Neuronal stem cell (in vitro differentiated cells): ENCODE data around the gene ITPR2.

Source experiments
- DNase-seq: peaks from one replicate; pipeline ENCODE4 v3.0.0-alpha.2; 2013; ENCODE audit warnings: low spot score
- H2AFZ ChIP-seq: one replicate; pipeline ENCODE4 v1.6.1; 2013; ENCODE audit warnings: mild to moderate bottlenecking, low read length, inconsistent platforms
- H2AK5ac ChIP-seq: 2 replicates; pipeline ENCODE4 v1.6.1; 2013; ENCODE audit warnings: low read depth, mild to moderate bottlenecking, inconsistent platforms, low read length, moderate library complexity, mixed read lengths
- H2BK120ac ChIP-seq: 2 replicates; pipeline ENCODE4 v1.6.1; 2013; ENCODE audit warnings: low read depth, mild to moderate bottlenecking, inconsistent platforms, low read length, moderate library complexity, mixed read lengths
- H2BK12ac ChIP-seq: one replicate; pipeline ENCODE4 v1.6.1; 2013; ENCODE audit warnings: low read length, inconsistent platforms
- H2BK15ac ChIP-seq: 2 replicates; pipeline ENCODE4 v1.6.1; 2013; ENCODE audit warnings: mild to moderate bottlenecking, low read length, inconsistent platforms, mixed read lengths
- H2BK5ac ChIP-seq: one replicate; pipeline ENCODE4 v1.6.1; 2013; ENCODE audit warnings: inconsistent platforms, mild to moderate bottlenecking, low read length, moderate library complexity
- H3K14ac ChIP-seq: one replicate; pipeline ENCODE4 v1.6.1; 2013; ENCODE audit warnings: low read length, inconsistent platforms
- H3K18ac ChIP-seq: 2 replicates; pipeline ENCODE4 v1.6.1; 2013; ENCODE audit warnings: low read length, inconsistent platforms
- H3K23ac ChIP-seq: 2 replicates; pipeline ENCODE4 v1.6.1; 2013; ENCODE audit warnings: low read depth, mild to moderate bottlenecking, mixed read lengths, low read length, inconsistent platforms; ENCODE audit not compliant: poor library complexity
- H3K27ac ChIP-seq: replicated peaks from 3 replicates; pipeline ENCODE4 v1.5.1; 2013; ENCODE audit warnings: low read length, inconsistent platforms
- H3K27me3 ChIP-seq, 3 experiments: 2 replicates each; pipeline ENCODE4 v1.6.1; 2013; ENCODE audit warnings: low read length in 3 of 3, mild to moderate bottlenecking in 2 of 3, inconsistent platforms in 1 of 3, low read depth in 1 of 3, mixed read lengths in 1 of 3, moderate library complexity in 1 of 3; ENCODE audit not compliant: control insufficient read depth in 3 of 3, insufficient read depth in 3 of 3
- H3K36me3 ChIP-seq, 2 donors: replicated peaks in 1 of 2; 2 replicates each; pipeline ENCODE4 v1.6.1; 2013; ENCODE audit warnings: low read length in 2 of 2; ENCODE audit not compliant: control insufficient read depth in 2 of 2, insufficient read depth in 2 of 2
- H3K4ac ChIP-seq: 2 replicates; pipeline ENCODE4 v1.6.1; 2013; ENCODE audit warnings: inconsistent platforms, mild to moderate bottlenecking, low read length, moderate library complexity
- H3K4me1 ChIP-seq, 2 donors: 1 replicate in 1 of 2; 2 replicates in 1 of 2; pipeline ENCODE4 v1.6.1; 2013; ENCODE audit warnings: low read length in 2 of 2, low read depth in 1 of 2; ENCODE audit not compliant: control insufficient read depth in 2 of 2, insufficient read depth in 1 of 2
- H3K4me2 ChIP-seq: one replicate; pipeline ENCODE4 v1.6.1; 2013; ENCODE audit warnings: mild to moderate bottlenecking, low read length, inconsistent platforms; ENCODE audit not compliant: insufficient read depth, poor library complexity, severe bottlenecking
- H3K4me3 ChIP-seq, 2 donors: 2 replicates each; pipeline ENCODE4 v1.5.1; 2013; ENCODE audit warnings: low read length in 2 of 2, mild to moderate bottlenecking in 2 of 2, inconsistent platforms in 1 of 2, moderate library complexity in 1 of 2
- H3K79me1 ChIP-seq: one replicate; pipeline ENCODE4 v1.6.1; 2013; ENCODE audit warnings: low read depth, mild to moderate bottlenecking, inconsistent platforms, low read length, moderate library complexity
- H3K9ac ChIP-seq: one replicate; pipeline ENCODE4 v1.6.1; 2013; ENCODE audit warnings: mild to moderate bottlenecking, low read depth, low read length, inconsistent platforms; ENCODE audit not compliant: poor library complexity
- H3K9me3 ChIP-seq, 2 donors: replicated peaks in 1 of 2; 2 replicates each; pipeline versions ENCODE3 to v1.6.1; 2013; ENCODE audit warnings: low read length in 2 of 2, mild to moderate bottlenecking in 2 of 2, inconsistent platforms in 1 of 2, low read depth in 1 of 2, mixed read lengths in 1 of 2, moderate library complexity in 1 of 2; ENCODE audit not compliant: control insufficient read depth in 2 of 2, insufficient read depth in 1 of 2
- H4K8ac ChIP-seq: one replicate; pipeline ENCODE4 v1.6.1; 2013; ENCODE audit warnings: low read depth, mild to moderate bottlenecking, inconsistent platforms, low read length, moderate library complexity
- H4K91ac ChIP-seq: one replicate; pipeline ENCODE4 v1.6.1; 2013; ENCODE audit warnings: low read length, low read depth, mild to moderate bottlenecking, inconsistent platforms; ENCODE audit not compliant: poor library complexity
- WGBS, 2 donors: extraction: QIAGEN DNeasy Blood & Tissue Kit; methylation state at CpG; one replicate each; pipeline ENCODE4 v1.1.7; 2013; ENCODE audit warnings: missing lambda C conversion rate in 2 of 2, mixed read lengths in 1 of 2; ENCODE audit not compliant: insufficient read length in 2 of 2, insufficient replicate concordance in 1 of 2; ENCODE audit errors: extremely low coverage in 2 of 2; 5-methylcytosine and 5-hydroxymethylcytosine counted together

ITPR2 gene

GRCh38 chr12:26573225-26573909, 259.6 kb downstream of the ITPR2 start:
- no peak overlapping the region for H3K4me2 ChIP-seq
- H3K36me3 ChIP-seq = no peaks in the 10 kb centered on the region
- no peak overlapping the region for H2AK5ac ChIP-seq
- no CpG with 5 or more reads among the region's 1 CpG for WGBS, 2 donors
- H3K14ac ChIP-seq = no peak overlapping the region
- no peak overlapping the region for H2BK120ac ChIP-seq
- H2BK5ac ChIP-seq = no peak overlapping the region
- H4K91ac ChIP-seq = no peak overlapping the region
- H3K23ac ChIP-seq = no peak overlapping the region
- H3K9me3 ChIP-seq = no peaks in the 10 kb centered on the region
- no peak overlapping the region for H2BK15ac ChIP-seq
- H2BK12ac ChIP-seq = no peak overlapping the region
- no peak overlapping the region for H3K18ac ChIP-seq
- no peaks in the 10 kb centered on the region for H3K27me3 ChIP-seq
- H2AFZ ChIP-seq = no peak overlapping the region
- H4K8ac ChIP-seq = no peak overlapping the region
- DNase-seq = no peak
- peaks cover 0 to 2% of the 10 kb centered on the region in 2 donors for H3K4me1 ChIP-seq
- H3K27ac ChIP-seq = no peak overlapping the region
- no peak overlapping the region for H3K4ac ChIP-seq
- H3K79me1 ChIP-seq = no peaks in the 10 kb centered on the region
- no peak overlapping the region for H3K9ac ChIP-seq
- H3K4me3 ChIP-seq = peak overlapping the region in 1 of 2 donors; percentile 1

- Histone ChIP-seq H4K91ac (no peak overlapping the region), H3K4ac (no peak overlapping the region), H2BK120ac (no peak overlapping the region), H2BK15ac (no peak overlapping the region), H3K18ac (no peak overlapping the region), H2AFZ (no peak overlapping the region), H3K4me2 (no peak overlapping the region), H3K9me3 (no peaks in the 10 kb centered on the region), H3K27me3 (no peaks in the 10 kb centered on the region), H2BK5ac (no peak overlapping the region), H3K36me3 (no peaks in the 10 kb centered on the region), H3K23ac (no peak overlapping the region), H3K27ac (no peak overlapping the region), H2AK5ac (no peak overlapping the region), H2BK12ac (no peak overlapping the region), H3K14ac (no peak overlapping the region), H4K8ac (no peak overlapping the region), H3K79me1 (no peaks in the 10 kb centered on the region), H3K4me3 (no peak overlapping the region), H3K9ac (no peak overlapping the region), H3K4me1 (peaks cover 0 to 2% of the 10 kb centered on the region in 2 donors)
- WGBS, 2 donors = no CpG with 5 or more reads among the region's 1 CpG
- DNase-seq = no peak
These were observed 260.9 kb downstream of the ITPR2 start for GRCh38 chr12:26572137-26572536.

- Histone ChIP-seq H4K8ac (no peak overlapping the region), H3K4me3 (no peak overlapping the region), H3K27ac (no peak overlapping the region)
These were observed 261.4 kb downstream of the ITPR2 start for GRCh38 chr12:26571560-26571959.

GRCh38 chr12:26567126-26567525, 265.9 kb downstream of the ITPR2 start:
- H2BK15ac ChIP-seq = no peak overlapping the region
- H2AK5ac ChIP-seq = no peak overlapping the region
- no peaks in the 10 kb centered on the region for H3K9me3 ChIP-seq
- no peak overlapping the region for H2BK120ac ChIP-seq
- H4K91ac ChIP-seq = no peak overlapping the region
- H3K14ac ChIP-seq = no peak overlapping the region
- no peak overlapping the region for H3K4me2 ChIP-seq
- no peak overlapping the region for H3K9ac ChIP-seq
- no peak for DNase-seq
- H3K18ac ChIP-seq = no peak overlapping the region
- no peak overlapping the region for H2AFZ ChIP-seq
- H3K4me3 ChIP-seq = no peak overlapping the region
- H2BK12ac ChIP-seq = no peak overlapping the region
- H3K27me3 ChIP-seq = no peaks in the 10 kb centered on the region
- no peaks in the 10 kb centered on the region for H3K36me3 ChIP-seq
- H2BK5ac ChIP-seq = no peak overlapping the region
- no peak overlapping the region for H4K8ac ChIP-seq
- H3K4me1 ChIP-seq = no peaks in the 10 kb centered on the region
- no peak overlapping the region for H3K4ac ChIP-seq
- H3K27ac ChIP-seq = no peak overlapping the region
- H3K23ac ChIP-seq = no peak overlapping the region
- no peaks in the 10 kb centered on the region for H3K79me1 ChIP-seq
- WGBS, 2 donors = no CpG with 5 or more reads among the region's 2 CpGs

More at GRCh38 chr12:26571560-26571959, 261.4 kb downstream of the ITPR2 start:
- peaks cover 0 to 2% of the 10 kb centered on the region in 2 donors for H3K4me1 ChIP-seq
- no peak overlapping the region for H2BK5ac ChIP-seq
- H3K27me3 ChIP-seq = no peaks in the 10 kb centered on the region
- H3K14ac ChIP-seq = no peak overlapping the region
- H3K79me1 ChIP-seq = no peaks in the 10 kb centered on the region
- no peak overlapping the region for H3K4ac ChIP-seq
- no peaks in the 10 kb centered on the region for H3K36me3 ChIP-seq
- no peak overlapping the region for H3K23ac ChIP-seq
- no peak overlapping the region for H4K91ac ChIP-seq
- H2BK15ac ChIP-seq = no peak overlapping the region
- no peak overlapping the region for H3K9ac ChIP-seq
- no peak overlapping the region for H3K18ac ChIP-seq
- no peak overlapping the region for H3K4me2 ChIP-seq
- no CpG with 5 or more reads among the region's 3 CpGs for WGBS, 2 donors
- H3K9me3 ChIP-seq = no peaks in the 10 kb centered on the region
- H2BK12ac ChIP-seq = no peak overlapping the region
- no peak overlapping the region for H2AFZ ChIP-seq
- H2AK5ac ChIP-seq = no peak overlapping the region
- no peak overlapping the region for H2BK120ac ChIP-seq
- DNase-seq = no peak
